ENCODE data around the gene MZF1. TPM values are rescaled to one million over a fixed set of nuclear protein-coding genes. Genes with fewer than 3 reads are reported as not detected.

The MZF1 gene
- total and polyA plus RNA-seq, 9 of the 15 experiments (the other 6 are each of a cell fraction or from before 2014, with no cell fraction given) = 0.31 to 29.3 (median 11.5) TPM

DNA sequence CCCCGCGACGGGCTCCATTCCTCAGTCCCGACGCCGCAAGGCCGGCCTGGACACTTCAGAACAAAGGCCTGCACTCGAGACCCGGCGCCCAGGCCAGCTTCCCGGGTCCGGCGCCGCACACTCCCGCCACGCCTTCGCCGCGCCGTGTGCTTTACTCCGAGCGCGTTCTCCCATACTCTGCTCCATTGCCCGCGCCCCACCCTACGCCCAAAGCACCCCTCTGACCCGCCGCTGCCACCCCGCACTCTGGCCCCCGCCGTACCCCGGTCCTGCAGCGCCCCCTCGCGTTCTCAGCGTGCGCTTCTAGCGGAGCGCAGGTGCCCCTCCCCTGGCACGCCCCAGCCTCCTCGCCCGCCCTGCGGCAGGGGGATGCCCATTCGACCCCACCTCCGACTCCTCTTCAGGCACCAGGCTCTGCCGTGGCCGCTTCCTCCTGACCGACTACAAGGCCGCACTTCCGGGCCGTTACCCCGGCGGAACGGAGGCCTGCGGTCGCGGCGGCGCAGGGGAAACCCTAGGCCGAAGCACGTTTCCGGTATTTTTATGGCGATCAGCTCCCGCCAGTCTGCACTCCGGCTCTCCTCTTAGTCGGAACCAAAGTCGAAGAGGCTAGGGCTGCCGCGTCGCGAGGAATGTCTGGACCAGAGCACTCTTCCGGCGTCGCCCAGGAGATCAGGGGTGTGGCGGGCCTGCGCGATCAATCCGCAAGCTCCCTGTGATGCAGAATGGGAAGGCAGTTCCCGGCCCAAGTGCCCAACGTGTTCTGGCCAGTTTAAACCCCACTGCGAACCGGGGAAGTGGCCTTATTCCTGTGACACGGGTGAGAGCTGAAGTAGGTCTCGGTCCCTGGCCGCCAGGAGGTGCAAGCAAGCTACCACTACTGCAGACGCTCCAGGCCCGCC lies 53.5 kb downstream of the MZF1 start, which contains the start of gene ZBTB45 (continued):
- TF ChIP-seq, protein P1, sequence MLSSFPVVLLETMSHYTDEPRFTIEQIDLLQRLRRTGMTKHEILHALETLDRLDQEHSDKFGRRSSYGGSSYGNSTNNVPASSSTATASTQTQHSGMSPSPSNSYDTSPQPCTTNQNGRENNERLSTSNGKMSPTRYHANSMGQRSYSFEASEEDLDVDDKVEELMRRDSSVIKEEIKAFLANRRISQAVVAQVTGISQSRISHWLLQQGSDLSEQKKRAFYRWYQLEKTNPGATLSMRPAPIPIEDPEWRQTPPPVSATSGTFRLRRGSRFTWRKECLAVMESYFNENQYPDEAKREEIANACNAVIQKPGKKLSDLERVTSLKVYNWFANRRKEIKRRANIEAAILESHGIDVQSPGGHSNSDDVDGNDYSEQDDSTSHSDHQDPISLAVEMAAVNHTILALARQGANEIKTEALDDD (IDR thresholded peaks at IDR 0.05) = no peak
- TF ChIP-seq ZNF507 (tag; conservative IDR thresholded peaks at IDR 0.05) = no peak
- TF ChIP-seq ZBTB1 (CRISPR knock-in tag; IDR thresholded peaks at IDR 0.05; ENCODE audit: borderline replicate concordance, low read depth) = peak; percentile 97
- peak; percentile 73; the same call in 1 of the 2 replicates for TF ChIP-seq FOXJ2 (tag; IDR thresholded peaks at IDR 0.05)
- peak; percentile 95 for TF ChIP-seq PCBP1 (IDR thresholded peaks at IDR 0.05; ENCODE audit: low read depth, low read length, poor library complexity, severe bottlenecking)
- TF ChIP-seq TCF7 (IDR thresholded peaks at IDR 0.05; ENCODE audit: borderline replicate concordance) = peak; percentile 87; the same call in 1 of the 2 replicates
- TF ChIP-seq CBX3 (IDR thresholded peaks at IDR 0.05; ENCODE audit: borderline replicate concordance in 1 of 2, low read length in 2 of 2) = peak in 1 of 2 experiments; percentile 72; a peak in 2 of 3 replicates
- peak; percentile 71 for TF ChIP-seq ZNF143 (CRISPR knock-in tag; IDR thresholded peaks at IDR 0.05)
- no peak for TF ChIP-seq KAT8 (IDR thresholded peaks at IDR 0.05; ENCODE audit: low read depth)
- peak; percentile 94 for TF ChIP-seq FOXK1 (CRISPR knock-in tag; IDR thresholded peaks at IDR 0.05; ENCODE audit: borderline replicate concordance)
- TF ChIP-seq ZNF77 (CRISPR knock-in tag; IDR thresholded peaks at IDR 0.05) = no peak
- TF ChIP-seq, protein P2, sequence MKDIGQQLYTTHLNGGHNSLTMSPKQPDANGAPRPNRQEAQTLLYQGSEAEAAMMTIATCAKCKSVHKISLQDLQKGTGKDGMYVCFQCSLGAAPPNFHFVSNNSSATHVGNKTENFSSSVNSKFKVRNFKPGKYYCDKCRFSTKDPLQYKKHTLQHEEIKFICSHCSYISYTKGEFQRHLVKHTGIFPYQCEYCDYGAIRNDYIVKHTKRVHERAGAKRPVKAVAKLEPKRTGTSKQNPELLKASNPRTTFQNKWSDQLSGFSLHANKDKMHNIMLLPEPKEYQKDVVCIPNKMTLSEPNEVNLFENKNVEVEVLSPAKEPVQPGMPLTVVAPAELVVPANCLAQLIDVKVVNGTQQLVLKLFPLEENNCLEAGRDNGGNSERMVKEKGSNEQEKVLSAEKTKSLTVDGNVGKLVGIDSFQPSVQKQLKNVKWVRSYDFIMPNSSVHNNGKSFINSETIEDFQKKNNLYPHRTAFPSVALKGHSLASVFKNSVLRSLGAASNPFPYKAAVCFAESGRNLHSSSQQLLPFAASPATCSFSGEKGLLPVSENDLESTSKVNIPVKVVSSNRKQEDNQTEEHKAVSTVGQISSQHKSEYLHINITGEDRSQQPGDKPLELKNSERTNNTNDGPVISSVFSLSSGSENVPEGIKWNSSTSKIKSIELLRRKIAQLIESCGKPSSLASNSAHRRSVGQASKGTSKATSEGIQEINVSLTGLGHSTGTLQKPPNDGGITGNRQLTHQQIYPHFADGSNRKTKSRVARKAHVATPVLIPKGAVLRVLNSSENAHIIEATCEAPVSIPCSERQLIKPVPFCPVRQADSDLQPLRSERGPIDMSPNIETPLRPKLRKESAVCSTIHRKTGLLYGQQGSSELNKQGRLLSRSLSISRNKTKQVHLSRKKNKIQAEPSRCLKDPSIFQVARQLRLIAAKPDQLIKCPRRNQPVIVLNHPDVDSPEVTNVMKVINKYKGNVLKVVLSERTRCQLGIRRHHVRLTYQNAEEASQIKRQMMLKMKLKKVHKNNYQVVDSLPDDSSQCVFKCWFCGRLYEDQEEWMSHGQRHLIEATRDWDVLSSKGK (CRISPR knock-in tag; IDR thresholded peaks at IDR 0.05) = no peak
- no peak for TF ChIP-seq TSC22D4 (tag; IDR thresholded peaks at IDR 0.05)
- no peak for TF ChIP-seq KHSRP (IDR thresholded peaks at IDR 0.05)
- TF ChIP-seq ZBTB8A (IDR thresholded peaks at IDR 0.05; ENCODE audit: partially characterized antibody) = no peak
- TF ChIP-seq MCM3 (IDR thresholded peaks at IDR 0.05) = no peak
- peak; percentile 98 for TF ChIP-seq PHF8 (IDR thresholded peaks at IDR 0.05; ENCODE audit: borderline replicate concordance, low read length)
- TF ChIP-seq ETV6 (IDR thresholded peaks at IDR 0.05; ENCODE audit: borderline replicate concordance in 1 of 2, low read depth in 2 of 2, low read length in 1 of 2) = peak; percentile 19 to 83; a peak in 3 of 4 replicates
- no peak; the same call in 1 of the 2 replicates for TF ChIP-seq ETV6 (CRISPR knock-in tag; IDR thresholded peaks at IDR 0.05; ENCODE audit: borderline replicate concordance)
- TF ChIP-seq BACH1 (tag; IDR thresholded peaks at IDR 0.05) = no peak
- no peak; the same call in 1 of the 2 replicates for TF ChIP-seq GTF2F1 (IDR thresholded peaks at IDR 0.05; ENCODE audit: low read depth, low read length)
- TF ChIP-seq ZNF780A (CRISPR knock-in tag; IDR thresholded peaks at IDR 0.05) = 0 out of 2 replicates have a peak, but pooled peaks have one; percentile 65
- TF ChIP-seq, protein P3, sequence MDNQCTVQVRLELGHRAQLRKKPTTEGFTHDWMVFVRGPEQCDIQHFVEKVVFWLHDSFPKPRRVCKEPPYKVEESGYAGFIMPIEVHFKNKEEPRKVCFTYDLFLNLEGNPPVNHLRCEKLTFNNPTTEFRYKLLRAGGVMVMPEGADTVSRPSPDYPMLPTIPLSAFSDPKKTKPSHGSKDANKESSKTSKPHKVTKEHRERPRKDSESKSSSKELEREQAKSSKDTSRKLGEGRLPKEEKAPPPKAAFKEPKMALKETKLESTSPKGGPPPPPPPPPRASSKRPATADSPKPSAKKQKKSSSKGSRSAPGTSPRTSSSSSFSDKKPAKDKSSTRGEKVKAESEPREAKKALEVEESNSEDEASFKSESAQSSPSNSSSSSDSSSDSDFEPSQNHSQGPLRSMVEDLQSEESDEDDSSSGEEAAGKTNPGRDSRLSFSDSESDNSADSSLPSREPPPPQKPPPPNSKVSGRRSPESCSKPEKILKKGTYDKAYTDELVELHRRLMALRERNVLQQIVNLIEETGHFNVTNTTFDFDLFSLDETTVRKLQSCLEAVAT (IDR thresholded peaks at IDR 0.05) = peak; percentile 70 to 86; a peak in 3 of 4 replicates

Measured in K562 (cell line).